GM19324 (cell line): ENCODE results near the gene SDR42E1.

Experiments used
- ATAC-seq: cut with Tn5 transposase; IDR thresholded peaks from one replicate; pipeline ENCODE4 v1.9.1; 2021; ENCODE audit warnings: mild to moderate bottlenecking, moderate library complexity; ENCODE audit not compliant: unreplicated experiment, low FRiP score

SDR42E1 gene

GRCh38 chr16:81945665-81946064 lies 65.6 kb downstream of the SDR42E1 start:
- no peak for ATAC-seq

DNA sequence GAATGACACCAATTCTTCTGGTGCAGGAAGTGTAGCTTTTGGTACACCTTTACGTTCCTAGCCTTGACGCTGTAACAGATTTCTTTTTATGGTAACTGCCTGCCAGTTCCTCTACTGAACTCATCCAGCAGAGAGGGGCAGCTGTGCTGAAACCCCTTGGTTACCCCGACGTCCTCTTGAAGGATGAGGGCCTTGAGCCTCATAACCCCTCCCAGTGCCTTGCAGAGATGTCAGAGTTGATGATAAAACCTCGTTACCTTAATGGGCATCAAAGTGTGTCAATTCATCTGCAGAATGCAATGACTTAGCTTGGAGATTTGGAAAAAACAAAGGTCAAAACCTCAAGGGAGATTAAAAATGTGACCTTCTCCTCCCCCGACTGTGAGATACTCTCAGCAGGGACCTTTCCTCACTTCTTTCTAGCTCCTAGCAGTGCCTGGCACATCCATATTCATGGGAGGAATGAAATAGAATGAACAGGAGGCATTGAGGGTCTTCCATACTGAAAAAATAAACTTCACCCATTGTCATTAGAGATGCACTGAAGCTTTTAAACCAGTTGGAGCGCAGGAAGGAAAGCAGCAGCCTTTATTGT lies 69.2 kb downstream of the SDR42E1 start:
- ATAC-seq, result no peak

DNA sequence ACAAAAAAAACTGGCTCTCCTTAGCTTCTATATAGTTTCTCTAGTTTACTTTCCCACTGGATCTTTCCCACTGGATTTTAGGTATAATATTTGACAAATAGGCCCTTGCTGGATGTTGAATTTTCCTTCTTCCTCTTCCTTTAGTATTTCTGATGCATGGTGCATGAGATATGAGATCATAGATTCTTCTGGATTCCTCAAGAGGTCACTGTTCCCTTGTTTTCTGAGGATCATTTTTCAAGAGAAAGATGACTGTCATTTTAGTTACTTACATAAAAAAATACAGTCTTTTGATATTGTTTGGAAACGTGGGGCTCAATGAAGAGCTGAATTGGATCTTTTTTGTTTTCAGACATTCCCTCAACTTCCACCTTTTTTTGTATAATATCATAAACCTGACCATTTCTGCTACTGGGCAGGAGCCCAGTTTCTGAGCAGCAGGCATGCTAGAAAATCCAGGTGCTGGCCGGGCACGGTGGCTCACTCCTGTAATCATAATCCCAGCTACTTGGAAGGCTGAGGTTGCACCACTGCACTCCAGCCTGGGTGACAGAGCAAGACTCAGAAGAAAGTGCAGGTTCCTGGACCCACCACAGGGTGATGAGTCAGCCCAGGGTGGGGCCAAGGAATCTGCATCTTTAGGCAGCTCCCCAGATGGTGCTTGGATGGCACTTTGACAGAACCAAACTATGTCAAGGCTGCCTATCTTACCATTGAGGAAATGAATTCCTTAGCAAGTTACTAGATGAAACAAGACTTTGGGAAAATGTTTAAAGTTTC lies 70.3 kb downstream of the SDR42E1 start:
- ATAC-seq, result no peak

DNA sequence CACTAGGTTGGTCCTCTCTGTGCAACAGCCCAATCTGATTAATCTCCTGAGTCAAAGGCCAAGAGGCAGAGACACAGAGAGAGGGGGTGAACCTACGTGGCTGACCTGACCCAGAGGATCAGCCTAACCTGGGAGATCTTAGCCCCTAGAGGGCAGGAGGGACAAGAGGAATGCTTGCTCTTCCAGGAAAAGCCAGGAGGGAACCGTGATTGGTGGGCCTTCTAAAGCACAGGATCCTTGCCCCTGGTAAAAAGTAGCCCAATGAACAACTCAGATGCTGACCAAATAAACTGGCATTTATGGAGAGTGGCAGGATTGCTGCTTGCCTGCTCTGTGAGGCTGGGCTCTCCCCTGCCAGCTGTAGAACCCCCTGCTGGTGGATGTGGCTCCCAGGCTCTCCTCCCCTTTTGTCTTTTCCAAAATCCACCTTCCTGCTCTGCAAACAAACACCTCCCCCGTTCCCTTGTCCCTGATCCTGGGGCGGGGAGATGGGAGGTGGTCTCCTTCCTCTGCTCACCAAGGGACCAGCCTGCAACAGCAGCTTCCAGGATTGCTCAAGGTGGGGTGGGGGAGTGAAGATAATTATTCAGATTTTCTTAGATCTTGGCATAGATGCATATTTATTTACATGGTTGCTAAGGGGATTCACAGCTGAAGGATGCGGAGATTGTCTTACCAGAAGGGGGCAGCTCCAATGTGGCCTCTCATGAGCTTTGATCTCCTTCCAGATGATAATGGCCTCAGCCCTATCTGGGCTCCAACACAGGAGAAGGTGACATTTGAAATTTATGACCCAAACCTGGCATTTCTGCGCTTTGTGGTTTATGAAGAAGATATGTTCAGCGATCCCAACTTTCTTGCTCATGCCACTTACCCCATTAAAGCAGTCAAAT lies 71.9 kb downstream of the SDR42E1 start:
- no peak for ATAC-seq
